Activated CD8-positive, alpha-beta memory T cell treated with anti-CD3 and anti-CD28 coated beads for 24 hours (primary cell): ENCODE measurements around the gene RFX7.
"Not testable (repeated sequence)": the region's sequence is repeated elsewhere in the genome, so short reads cannot be mapped to it uniquely, and the experiment has no call there.

Experiments used
- DNase-seq: peaks from one replicate; pipeline ENCODE4 v3.0.0-alpha.2; 2020

The RFX7 gene

DNA sequence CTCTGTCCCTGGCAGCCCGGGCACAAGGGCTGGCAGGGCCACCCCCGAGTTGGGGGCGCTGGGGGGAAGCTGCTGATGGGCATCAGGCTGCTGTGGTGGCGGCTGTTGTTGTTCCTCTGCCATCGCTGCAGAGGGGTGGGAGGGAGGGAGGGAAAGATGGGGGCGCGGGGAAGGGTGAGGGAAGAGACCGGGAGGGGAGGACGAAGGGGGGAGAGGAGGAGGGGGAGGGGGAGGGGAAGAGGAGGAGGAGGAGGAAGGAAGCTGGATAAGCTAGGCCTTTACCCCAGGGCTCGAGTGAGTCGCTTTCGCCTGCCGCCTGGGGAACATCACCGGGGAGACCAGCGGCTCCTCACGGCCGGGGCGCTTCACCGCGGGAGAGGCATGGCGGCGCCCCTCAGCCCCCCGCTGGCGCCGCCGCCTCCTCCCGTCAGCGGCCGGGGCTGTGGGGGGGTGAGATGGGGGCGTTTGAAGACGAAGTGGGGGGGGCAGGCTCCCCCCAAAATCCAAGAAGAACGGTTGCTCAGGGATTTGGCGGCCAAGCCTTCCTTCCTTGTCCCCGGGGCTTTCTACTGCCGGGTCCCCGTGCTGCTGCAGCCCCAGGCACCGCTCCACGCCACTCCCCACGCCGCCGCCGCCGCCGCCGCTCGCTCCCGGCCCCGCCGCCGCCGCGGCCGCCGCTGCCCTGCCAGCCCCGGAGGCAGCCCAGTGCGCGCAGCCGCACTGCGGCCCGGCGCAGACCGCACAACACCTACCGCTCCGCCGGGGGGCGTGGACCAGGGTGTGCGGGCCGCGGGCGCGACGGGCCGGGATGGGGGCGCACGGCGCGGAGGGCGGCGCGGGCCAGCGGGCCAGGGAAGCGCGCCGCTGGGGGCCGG lies at the start of gene RFX7:
RFX7 (minus strand) TSS at position 717 of the 875 bp plus-strand sequence; CDS start at position 123, 594 bp downstream.
- peak; percentile 89 for DNase-seq

- DNase-seq: no peak
Observed at GRCh38 chr15:56292546-56293316, 49.1 kb upstream of the RFX7 start.

GRCh38 chr15:56291741-56292140 lies 48.1 kb upstream of the RFX7 start:
- no peak for DNase-seq

GRCh38 chr15:56286213-56286612 lies 42.5 kb upstream of the RFX7 start:
- DNase-seq: no peak

DNA sequence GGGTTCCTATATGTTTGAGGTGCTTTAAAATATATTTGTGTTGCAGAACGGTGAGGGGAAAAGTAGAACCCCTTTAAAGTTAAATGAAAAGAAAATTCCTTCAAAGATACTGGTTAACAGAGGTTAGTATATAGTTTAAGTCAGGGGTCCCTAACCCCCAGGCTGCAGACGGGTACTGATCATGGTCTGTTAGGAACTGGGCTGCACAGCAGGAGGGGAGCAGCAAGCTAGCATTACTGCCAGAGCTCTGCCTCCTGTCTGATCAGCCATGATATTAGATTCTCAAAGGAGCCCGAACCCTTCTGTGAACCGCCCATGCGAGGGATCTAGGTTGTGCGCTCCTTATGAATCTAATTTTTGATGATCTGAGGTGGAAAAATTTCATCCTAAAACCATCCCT lies 37.5 kb upstream of the RFX7 start:
- DNase-seq: no peak

- DNase-seq: no peak
Observed at GRCh38 chr15:56273724-56274123, 30.0 kb upstream of the RFX7 start.

DNA sequence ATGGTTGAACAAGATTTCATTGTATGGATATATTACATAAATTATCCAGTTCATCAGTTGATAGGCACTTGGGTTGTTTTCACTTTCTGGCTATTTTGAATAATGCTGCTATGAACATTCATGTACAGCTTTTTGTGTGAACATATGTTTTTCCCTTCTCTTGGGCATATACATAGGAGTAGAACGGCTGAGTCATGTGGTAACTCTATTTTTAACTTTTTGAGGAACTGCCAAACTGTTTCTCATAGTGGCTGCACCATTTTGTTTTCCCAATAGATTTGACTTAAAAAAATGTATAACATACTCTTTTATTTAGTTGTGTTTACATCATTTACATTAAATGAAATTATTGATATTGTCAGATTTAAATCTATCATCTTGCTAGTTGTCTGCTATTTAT lies 28.8 kb upstream of the RFX7 start:
- DNase-seq: no peak

DNA sequence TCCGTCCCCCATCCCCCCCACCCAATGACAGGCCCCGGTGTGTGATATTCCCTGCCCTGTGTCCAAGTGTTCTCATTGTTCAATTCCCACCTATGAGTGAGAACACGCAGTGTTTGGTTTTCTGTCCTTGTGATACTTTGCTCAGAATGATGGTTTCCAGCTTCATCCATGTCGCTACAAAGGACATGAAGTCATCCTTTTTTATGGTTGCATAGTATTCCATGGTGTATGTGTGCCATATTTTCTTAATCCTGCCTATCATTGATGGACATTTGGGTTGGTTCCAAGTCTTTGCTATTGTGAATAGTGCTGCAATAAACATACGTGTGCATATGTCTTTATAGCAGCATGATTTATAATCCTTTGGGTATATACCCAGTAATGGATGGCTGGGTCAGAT lies 22.8 kb upstream of the RFX7 start:
- not testable (repeated sequence) for DNase-seq

GRCh38 chr15:56261854-56262509 lies 18.3 kb upstream of the RFX7 start:
- DNase-seq: no peak

DNA sequence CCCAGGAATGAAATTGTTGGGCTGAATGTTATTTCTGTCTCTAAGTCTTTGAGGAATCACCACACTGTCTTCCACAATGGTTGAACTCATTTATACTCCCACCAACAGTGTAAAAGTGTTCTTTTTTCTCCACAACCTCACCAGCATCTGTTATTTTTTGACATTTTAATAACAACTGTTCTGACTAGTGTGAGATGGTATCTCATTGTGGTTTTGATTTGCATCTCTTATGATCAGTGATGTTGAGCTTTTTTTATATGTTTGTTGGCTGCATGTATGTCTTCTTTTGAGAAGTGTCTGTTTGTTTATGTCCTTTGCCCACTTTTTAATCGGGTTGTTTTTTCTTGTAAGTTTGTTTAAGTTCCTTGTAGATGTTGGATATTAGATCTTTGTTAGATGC lies 13.6 kb upstream of the RFX7 start:
- not testable (repeated sequence) for DNase-seq

- no peak for DNase-seq
Observed at GRCh38 chr15:56254265-56254664, 10.6 kb upstream of the RFX7 start.

DNA sequence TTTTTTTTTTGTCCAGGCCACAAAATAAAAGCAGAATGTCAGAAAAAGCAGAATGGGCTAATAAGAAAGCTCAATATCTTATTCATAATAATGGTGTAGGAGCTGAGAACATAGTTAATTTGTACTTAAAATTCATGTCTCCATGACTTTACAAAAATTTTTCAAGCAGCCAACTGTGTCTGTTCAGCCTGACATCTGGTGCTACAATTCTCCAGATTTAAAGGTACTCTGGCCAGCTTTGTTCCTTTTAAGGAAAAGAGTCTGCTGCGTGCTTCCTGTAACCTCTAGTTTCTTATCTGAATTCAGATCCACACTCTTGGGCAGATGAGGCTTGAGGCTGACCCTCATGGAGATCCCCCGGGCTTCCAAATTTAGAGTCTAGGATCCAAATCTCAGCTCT lies 8.7 kb upstream of the RFX7 start:
- no peak for DNase-seq

DNA sequence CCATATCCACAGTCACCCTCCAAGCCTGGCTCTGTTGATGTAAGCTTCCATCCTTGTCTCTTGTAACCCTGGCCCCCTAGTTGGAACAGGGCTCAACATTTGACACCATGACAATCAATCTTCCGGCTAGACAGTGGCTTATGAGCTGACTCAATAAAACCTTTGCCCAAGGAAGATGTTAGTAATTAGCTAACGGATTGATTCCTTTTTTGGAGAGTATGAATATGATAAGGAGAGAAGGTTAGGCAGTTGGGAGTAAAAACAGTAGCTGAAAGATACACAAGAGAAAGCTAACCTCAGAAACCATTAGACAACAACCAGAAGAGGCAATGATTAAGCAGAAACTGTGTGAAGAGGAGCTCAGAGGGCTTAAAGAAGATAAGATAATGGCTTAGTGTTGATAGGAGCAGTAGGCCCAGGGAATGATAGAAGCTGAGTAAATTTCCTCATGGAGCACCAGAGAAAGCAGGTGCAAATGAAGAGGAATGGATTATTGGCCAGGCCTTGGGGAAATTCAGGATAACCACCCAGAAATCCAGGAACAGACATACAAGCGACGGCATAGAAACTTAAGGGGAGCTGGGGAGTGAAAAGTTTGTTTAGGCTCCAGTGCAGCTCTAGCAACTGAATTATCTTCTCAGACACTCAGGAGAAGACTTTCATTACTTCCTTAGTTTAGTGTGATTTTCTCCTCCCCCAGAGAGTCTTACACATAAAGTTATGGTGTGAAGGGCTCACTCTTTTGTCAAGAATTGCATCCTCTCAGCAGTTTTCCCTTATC lies 7.8 kb upstream of the RFX7 start:
- no peak for DNase-seq

- DNase-seq: no peak
Observed at GRCh38 chr15:56250626-56251025, 6.9 kb upstream of the RFX7 start.

DNA sequence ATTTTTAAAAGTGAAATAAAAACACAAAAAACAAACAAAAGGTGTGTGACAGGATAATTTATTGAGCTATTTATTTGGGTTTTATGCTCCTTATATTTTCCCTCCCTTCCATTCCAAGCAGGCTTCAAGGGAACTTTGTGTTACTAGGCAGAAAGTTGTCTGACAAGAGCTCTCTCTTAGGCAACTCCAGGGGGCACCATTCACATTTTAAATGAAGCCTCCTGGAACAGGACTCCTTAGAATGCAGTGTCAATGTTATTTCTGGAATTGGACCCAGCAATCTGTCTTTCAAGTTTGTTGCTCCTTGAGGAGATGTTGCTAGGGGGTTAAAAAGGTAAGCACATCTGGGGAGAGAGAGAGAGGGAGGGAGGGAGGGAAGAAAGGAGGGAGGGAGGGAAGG lies 5.4 kb upstream of the RFX7 start:
- DNase-seq: no peak

GRCh38 chr15:56248311-56248992 lies 4.8 kb upstream of the RFX7 start:
- no peak for DNase-seq

- no peak for DNase-seq
Observed at GRCh38 chr15:56247266-56247665, 3.6 kb upstream of the RFX7 start.

GRCh38 chr15:56245871-56246814 lies 2.5 kb upstream of the RFX7 start:
- DNase-seq: peak; percentile 94

GRCh38 chr15:56244811-56245576 lies 1.3 kb upstream of the RFX7 start:
- DNase-seq: peak; percentile 74
